ENCODE measurements around the gene GLP1R. TPM values are rescaled to one million over a fixed set of nuclear protein-coding genes. Genes with fewer than 3 reads are reported as not detected.

GLP1R gene
- total and polyA plus RNA-seq, 2 of the 13 experiments (the other 11 are each of a cell fraction or from before 2014, with no cell fraction given): not detected

DNA sequence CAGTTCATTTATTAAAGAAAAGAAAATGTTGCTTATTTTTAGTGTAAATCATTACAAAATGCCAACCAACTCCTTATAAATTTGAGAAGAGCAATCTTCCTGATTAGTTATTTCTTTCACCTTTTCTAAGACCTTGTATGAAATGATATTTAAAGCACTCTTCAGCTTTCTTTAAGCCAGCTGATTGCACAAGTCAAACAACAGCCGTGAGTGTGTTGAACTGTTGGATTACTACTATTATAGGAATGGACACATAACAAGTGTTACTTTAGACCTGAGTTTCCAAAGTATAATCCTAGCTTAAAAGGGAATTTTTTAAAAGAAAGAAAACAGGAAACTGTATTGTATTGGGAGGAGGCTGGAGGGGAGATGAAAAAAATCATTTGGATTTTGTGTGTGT, 26.8 kb upstream of the GLP1R start:
- peaks cover 0 to 2% of the 10 kb centered on the region in 2 experiments; a peak in 1 of 5 replicates for H3K27me3 ChIP-seq (ENCODE audit: control insufficient read depth in 1 of 2, insufficient read depth in 2 of 2, low read length in 2 of 2)
- H3K36me3 ChIP-seq (replicated peaks in 1 of 2; ENCODE audit: control insufficient read depth in 1 of 2, insufficient read depth in 2 of 2, low read length in 2 of 2): no peaks in the 10 kb centered on the region
- H3K4me3 ChIP-seq (replicated peaks in 1 of 3; ENCODE audit: insufficient read depth in 1 of 3, low read depth in 2 of 3, low read length in 3 of 3): no peak overlapping the region
- no peaks in the 10 kb centered on the region for H3K79me2 ChIP-seq (ENCODE audit: insufficient read depth, low read length)
- no peak overlapping the region for H3K9ac ChIP-seq (ENCODE audit: insufficient read depth, low read depth, low read length)
- TF ChIP-seq SNRNP70 (IDR thresholded peaks at IDR 0.05; ENCODE audit: low read depth, low read length) (no peak), FOXC1 (CRISPR knock-in tag; IDR thresholded peaks at IDR 0.05; ENCODE audit: borderline replicate concordance) (no peak), YEATS2 (CRISPR knock-in tag; IDR thresholded peaks at IDR 0.05; ENCODE audit: borderline replicate concordance) (no peak), JDP2 (CRISPR knock-in tag; IDR thresholded peaks at IDR 0.05; ENCODE audit: borderline replicate concordance) (no peak), ZMYM3 (CRISPR knock-in tag; IDR thresholded peaks at IDR 0.05) (no peak)
- H3K9me3 ChIP-seq (ENCODE audit: low read length): no peaks in the 10 kb centered on the region
- POLR2A ChIA-PET: no interaction called here
- 3% methylated on average over 1 of the region's 1 CpG for WGBS (ENCODE audit: low lambda C conversion rate)
- no peaks in the 10 kb centered on the region for H3K4me1 ChIP-seq (ENCODE audit: insufficient read depth, low read length)
- CTCF ChIA-PET (ENCODE audit: low intra/inter-chr PET ratio, low total read pairs): no interaction called here
- in situ Hi-C loops (cut with HindIII; ENCODE audit: extremely low pct_ligation_motif_present, low pct_unique_long_range_greater_than_20kb): no loop called here
- DNase-seq (ENCODE audit: low spot score) (no peak), FAIRE-seq (no peak), ATAC-seq (no peak)
- H3K4me2 ChIP-seq (ENCODE audit: low read depth, low read length): no peak overlapping the region
- BruUV-seq (replicated peaks): no TSS peak
- intact Hi-C loops (cut with micrococcal nuclease; ENCODE audit: unreplicated experiment): loop anchor here (10.0 kb wide), 1 partner anchor 83 kb away; no protein-coding TSS in a partner anchor
- no peak overlapping the region for H2AFZ ChIP-seq (ENCODE audit: low read length)
- no peak overlapping the region for H3K27ac ChIP-seq (ENCODE audit: extremely low read length, insufficient read depth, low read length)
- no peaks in the 10 kb centered on the region for H4K20me1 ChIP-seq (ENCODE audit: insufficient read depth, low read length)

DNA sequence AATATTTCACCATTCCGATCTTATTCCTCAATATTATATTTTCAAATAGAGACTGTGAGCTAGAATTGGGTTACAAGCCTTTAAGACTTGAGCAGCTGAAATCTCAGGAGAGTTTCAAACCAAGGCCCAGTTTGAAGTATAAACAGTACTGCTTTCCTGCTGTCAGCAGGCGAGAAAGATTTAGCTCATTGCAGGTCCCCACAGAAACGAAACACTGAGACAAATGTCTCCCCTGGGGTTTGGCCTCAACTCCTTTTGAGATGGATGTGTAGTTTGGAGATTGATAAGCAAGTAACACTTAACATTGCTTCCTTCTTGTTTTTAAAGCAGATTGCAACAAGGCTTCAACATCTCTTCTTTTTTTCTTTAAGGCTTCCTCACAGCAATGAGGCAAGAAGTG, 22.4 kb upstream of the GLP1R start:
- Histone ChIP-seq H3K4me3 (replicated peaks in 1 of 3; ENCODE audit: insufficient read depth in 1 of 3, low read depth in 2 of 3, low read length in 3 of 3) (no peak overlapping the region), H3K9ac (ENCODE audit: insufficient read depth, low read depth, low read length) (no peak overlapping the region), H2AFZ (ENCODE audit: low read length) (no peak overlapping the region), H3K4me1 (ENCODE audit: insufficient read depth, low read length) (no peaks in the 10 kb centered on the region), H3K27me3 (ENCODE audit: control insufficient read depth in 1 of 2, insufficient read depth in 2 of 2, low read length in 2 of 2) (peaks cover 0 to 2% of the 10 kb centered on the region in 2 experiments; a peak in 1 of 5 replicates), H4K20me1 (ENCODE audit: insufficient read depth, low read length) (no peaks in the 10 kb centered on the region), H3K27ac (ENCODE audit: extremely low read length, insufficient read depth, low read length) (no peak overlapping the region), H3K4me2 (ENCODE audit: low read depth, low read length) (no peak overlapping the region), H3K79me2 (ENCODE audit: insufficient read depth, low read length) (no peaks in the 10 kb centered on the region), H3K36me3 (replicated peaks in 1 of 2; ENCODE audit: control insufficient read depth in 1 of 2, insufficient read depth in 2 of 2, low read length in 2 of 2) (no peaks in the 10 kb centered on the region), H3K9me3 (ENCODE audit: low read length) (no peaks in the 10 kb centered on the region)
- intact Hi-C loops (cut with micrococcal nuclease; ENCODE audit: unreplicated experiment): loop anchor here (10.0 kb wide), 1 partner anchor 79 kb away; no protein-coding TSS in a partner anchor
- CTCF ChIA-PET (ENCODE audit: low intra/inter-chr PET ratio, low total read pairs): no interaction called here
- DNase-seq (ENCODE audit: low spot score) (no peak), ATAC-seq (no peak), FAIRE-seq (no peak)
- whole genome bisulfite sequencing (ENCODE audit: low lambda C conversion rate): 5% methylated on average over 3 of the region's 3 CpGs
- POLR2A ChIA-PET: no interaction called here
- no TSS peak for BruUV-seq (replicated peaks)
- in situ Hi-C loops (cut with HindIII; ENCODE audit: extremely low pct_ligation_motif_present, low pct_unique_long_range_greater_than_20kb): no loop called here
- no peak for TF ChIP-seq ZNF138 (CRISPR knock-in tag; IDR thresholded peaks at IDR 0.05; ENCODE audit: low read depth)
- TF ChIP-seq HOXA3 (CRISPR knock-in tag; IDR thresholded peaks at IDR 0.05): no peak
- TF ChIP-seq ZNF329 (CRISPR knock-in tag; IDR thresholded peaks at IDR 0.05; ENCODE audit: low read depth): no peak
- no peak for TF ChIP-seq POLR2A (IDR thresholded peaks at IDR 0.05; ENCODE audit: insufficient read depth in 1 of 2, low read depth in 2 of 2, low read length in 2 of 2)
- TF ChIP-seq, protein P1, sequence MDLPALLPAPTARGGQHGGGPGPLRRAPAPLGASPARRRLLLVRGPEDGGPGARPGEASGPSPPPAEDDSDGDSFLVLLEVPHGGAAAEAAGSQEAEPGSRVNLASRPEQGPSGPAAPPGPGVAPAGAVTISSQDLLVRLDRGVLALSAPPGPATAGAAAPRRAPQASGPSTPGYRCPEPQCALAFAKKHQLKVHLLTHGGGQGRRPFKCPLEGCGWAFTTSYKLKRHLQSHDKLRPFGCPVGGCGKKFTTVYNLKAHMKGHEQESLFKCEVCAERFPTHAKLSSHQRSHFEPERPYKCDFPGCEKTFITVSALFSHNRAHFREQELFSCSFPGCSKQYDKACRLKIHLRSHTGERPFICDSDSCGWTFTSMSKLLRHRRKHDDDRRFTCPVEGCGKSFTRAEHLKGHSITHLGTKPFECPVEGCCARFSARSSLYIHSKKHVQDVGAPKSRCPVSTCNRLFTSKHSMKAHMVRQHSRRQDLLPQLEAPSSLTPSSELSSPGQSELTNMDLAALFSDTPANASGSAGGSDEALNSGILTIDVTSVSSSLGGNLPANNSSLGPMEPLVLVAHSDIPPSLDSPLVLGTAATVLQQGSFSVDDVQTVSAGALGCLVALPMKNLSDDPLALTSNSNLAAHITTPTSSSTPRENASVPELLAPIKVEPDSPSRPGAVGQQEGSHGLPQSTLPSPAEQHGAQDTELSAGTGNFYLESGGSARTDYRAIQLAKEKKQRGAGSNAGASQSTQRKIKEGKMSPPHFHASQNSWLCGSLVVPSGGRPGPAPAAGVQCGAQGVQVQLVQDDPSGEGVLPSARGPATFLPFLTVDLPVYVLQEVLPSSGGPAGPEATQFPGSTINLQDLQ (CRISPR knock-in tag; IDR thresholded peaks at IDR 0.05): no peak
- no peak for TF ChIP-seq NRL (CRISPR knock-in tag; IDR thresholded peaks at IDR 0.05; ENCODE audit: borderline replicate concordance)
- no peak for TF ChIP-seq SNRNP70 (IDR thresholded peaks at IDR 0.05; ENCODE audit: low read depth, low read length)
